ENCODE measurements around the gene PLIN4.

GRCh38 chr19:4487572-4487971, 30.7 kb downstream of the PLIN4 start:
- no peak for TF ChIP-seq CTCF (IDR thresholded peaks at IDR 0.05; ENCODE audit: extremely low read depth in 1 of 2, insufficient read depth in 1 of 2, low read depth in 1 of 2, low read length in 2 of 2)
- no peak for TF ChIP-seq MAX (IDR thresholded peaks at IDR 0.05; ENCODE audit: insufficient read depth, insufficient read length)
